Measurements from ENCODE around the gene CUL1. TPM values are rescaled to one million over a fixed set of nuclear protein-coding genes. Genes with fewer than 3 reads are reported as not detected.

Gene CUL1
- total RNA-seq, 1 experiment from 2014 or later = 72.3 TPM

DNA sequence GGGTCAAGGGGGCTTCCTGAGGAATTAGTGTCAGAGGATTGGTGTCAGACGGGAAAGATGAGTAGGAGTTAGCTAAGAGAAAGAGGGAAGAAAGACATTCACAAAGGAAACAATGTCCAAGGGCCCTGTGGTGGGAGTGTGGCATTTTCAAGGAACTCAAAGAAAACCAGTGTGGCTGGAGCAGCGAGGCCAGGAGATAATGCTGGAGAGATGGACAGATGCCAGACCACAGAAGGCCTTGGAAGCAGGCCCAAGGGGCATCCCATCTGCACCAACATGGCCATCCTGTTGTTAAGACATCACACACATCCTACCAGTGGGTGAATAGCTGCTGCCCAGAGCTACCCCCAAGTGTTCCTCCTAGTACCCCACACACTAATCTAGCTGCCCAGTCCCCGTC, 36.1 kb upstream of the CUL1 start:
- Mint-ChIP-seq H3K27ac (no peak overlapping the region), H3K9me3 (no peaks in the 10 kb centered on the region), H3K27me3 (ENCODE audit: low read depth) (no peaks in the 10 kb centered on the region), H3K4me3 (no peak overlapping the region), H3K4me1 (peaks cover 0 to 2% of the 10 kb centered on the region in 2 experiments; a peak in 1 of 4 replicates), H3K36me3 (ENCODE audit: insufficient read depth in 1 of 3, low read depth in 3 of 3) (no peaks in the 10 kb centered on the region)
- no peak overlapping the region for H4K91ac ChIP-seq (ENCODE audit: insufficient read length, low read depth, low read length)
- no peak overlapping the region for H2BK120ac ChIP-seq (ENCODE audit: low read depth, low read length, poor library complexity, severe bottlenecking)
- TF ChIP-seq, protein P1, sequence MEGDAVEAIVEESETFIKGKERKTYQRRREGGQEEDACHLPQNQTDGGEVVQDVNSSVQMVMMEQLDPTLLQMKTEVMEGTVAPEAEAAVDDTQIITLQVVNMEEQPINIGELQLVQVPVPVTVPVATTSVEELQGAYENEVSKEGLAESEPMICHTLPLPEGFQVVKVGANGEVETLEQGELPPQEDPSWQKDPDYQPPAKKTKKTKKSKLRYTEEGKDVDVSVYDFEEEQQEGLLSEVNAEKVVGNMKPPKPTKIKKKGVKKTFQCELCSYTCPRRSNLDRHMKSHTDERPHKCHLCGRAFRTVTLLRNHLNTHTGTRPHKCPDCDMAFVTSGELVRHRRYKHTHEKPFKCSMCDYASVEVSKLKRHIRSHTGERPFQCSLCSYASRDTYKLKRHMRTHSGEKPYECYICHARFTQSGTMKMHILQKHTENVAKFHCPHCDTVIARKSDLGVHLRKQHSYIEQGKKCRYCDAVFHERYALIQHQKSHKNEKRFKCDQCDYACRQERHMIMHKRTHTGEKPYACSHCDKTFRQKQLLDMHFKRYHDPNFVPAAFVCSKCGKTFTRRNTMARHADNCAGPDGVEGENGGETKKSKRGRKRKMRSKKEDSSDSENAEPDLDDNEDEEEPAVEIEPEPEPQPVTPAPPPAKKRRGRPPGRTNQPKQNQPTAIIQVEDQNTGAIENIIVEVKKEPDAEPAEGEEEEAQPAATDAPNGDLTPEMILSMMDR (conservative IDR thresholded peaks at IDR 0.05) = no peak
- H2BK5ac ChIP-seq (ENCODE audit: insufficient read length, low read length) = no peak overlapping the region
- WGBS (ENCODE audit: extremely low coverage, insufficient read length, low lambda C conversion rate) = no CpG with 5 or more reads among the region's 3 CpGs
- H2BK20ac ChIP-seq (ENCODE audit: low read depth, low read length, poor library complexity, severe bottlenecking) = no peak overlapping the region
- no peak overlapping the region for H4K8ac ChIP-seq (replicated peaks; ENCODE audit: insufficient read length, low read depth, low read length)
- H3T11ph ChIP-seq (ENCODE audit: low read length) = no peak overlapping the region
- DNase-seq = no peak
- H3K4ac ChIP-seq (ENCODE audit: low read depth, low read length) = no peak overlapping the region
- H3K27ac ChIP-seq (ENCODE audit: insufficient read length, low read depth, low read length) = no peak overlapping the region
- no peak overlapping the region for H3K14ac ChIP-seq (ENCODE audit: insufficient read depth, low read length)
- no peak overlapping the region for H2AK5ac ChIP-seq (ENCODE audit: insufficient read length, low read length)
- H3K23me2 ChIP-seq (ENCODE audit: insufficient read length, low read depth, low read length, poor library complexity, severe bottlenecking) = no peaks in the 10 kb centered on the region
- H3K23ac ChIP-seq (ENCODE audit: insufficient read length, low read depth, low read length) = no peak overlapping the region
- no peak overlapping the region for H2BK12ac ChIP-seq (ENCODE audit: insufficient read length, low read depth, low read length)
- H2AFZ ChIP-seq (ENCODE audit: low read length) = no peak overlapping the region
- no peak overlapping the region for H2BK15ac ChIP-seq (ENCODE audit: low read depth, low read length)
- H4K20me1 ChIP-seq (ENCODE audit: control insufficient read depth, insufficient read depth, insufficient read length) = no peaks in the 10 kb centered on the region
- H3K27me3 ChIP-seq (ENCODE audit: insufficient read depth, low read length) = no peaks in the 10 kb centered on the region
- no peaks in the 10 kb centered on the region for H3K79me1 ChIP-seq (ENCODE audit: insufficient read depth, low read depth, low read length, poor library complexity, severe bottlenecking)
- no peaks in the 10 kb centered on the region for H3K9me3 ChIP-seq (ENCODE audit: control insufficient read depth, low read depth, low read length)
- no peaks in the 10 kb centered on the region for H3K79me2 ChIP-seq (ENCODE audit: insufficient read depth, low read length)
- H4K5ac ChIP-seq (ENCODE audit: insufficient read length, low read depth, low read length) = no peak overlapping the region
- no peaks in the 10 kb centered on the region for H3K4me1 ChIP-seq (ENCODE audit: insufficient read depth, low read length)
- H3K56ac ChIP-seq (ENCODE audit: insufficient read length, low read depth, low read length) = no peak overlapping the region
- no peak overlapping the region for H3K9ac ChIP-seq (ENCODE audit: extremely low read depth, insufficient read length, low read length)
- H3K4me2 ChIP-seq (ENCODE audit: insufficient read depth, insufficient read length, low read length) = no peak overlapping the region
- H3K18ac ChIP-seq (ENCODE audit: insufficient read length, low read depth, low read length) = no peak overlapping the region
